Keratinocyte (primary cell): ENCODE data around the gene AHCYL2.

Experiments
- EZH2 ChIP-seq: IDR thresholded peaks from one replicate; pipeline ENCODE4 v1.6.1; 2012; ENCODE audit warnings: inconsistent platforms, mild to moderate bottlenecking, low read length, moderate library complexity
- TF ChIP-seq, protein P1 (sequence below), 3 experiments: IDR thresholded peaks in 1 of 3; conservative IDR thresholded peaks in 1 of 3; optimal IDR thresholded peaks in 1 of 3; 2 replicates in 2 of 3; 3 replicates in 1 of 3; pipeline versions ENCODE3 to v1.5.1; 2011; ENCODE audit warnings: low read length in 3 of 3, mild to moderate bottlenecking in 3 of 3, moderate library complexity in 2 of 3, control low read depth in 1 of 3, inconsistent platforms in 1 of 3; ENCODE audit not compliant: insufficient read depth in 2 of 3; ENCODE audit errors: extremely low read depth in 1 of 3

- TF ChIP-seq, protein P1, sequence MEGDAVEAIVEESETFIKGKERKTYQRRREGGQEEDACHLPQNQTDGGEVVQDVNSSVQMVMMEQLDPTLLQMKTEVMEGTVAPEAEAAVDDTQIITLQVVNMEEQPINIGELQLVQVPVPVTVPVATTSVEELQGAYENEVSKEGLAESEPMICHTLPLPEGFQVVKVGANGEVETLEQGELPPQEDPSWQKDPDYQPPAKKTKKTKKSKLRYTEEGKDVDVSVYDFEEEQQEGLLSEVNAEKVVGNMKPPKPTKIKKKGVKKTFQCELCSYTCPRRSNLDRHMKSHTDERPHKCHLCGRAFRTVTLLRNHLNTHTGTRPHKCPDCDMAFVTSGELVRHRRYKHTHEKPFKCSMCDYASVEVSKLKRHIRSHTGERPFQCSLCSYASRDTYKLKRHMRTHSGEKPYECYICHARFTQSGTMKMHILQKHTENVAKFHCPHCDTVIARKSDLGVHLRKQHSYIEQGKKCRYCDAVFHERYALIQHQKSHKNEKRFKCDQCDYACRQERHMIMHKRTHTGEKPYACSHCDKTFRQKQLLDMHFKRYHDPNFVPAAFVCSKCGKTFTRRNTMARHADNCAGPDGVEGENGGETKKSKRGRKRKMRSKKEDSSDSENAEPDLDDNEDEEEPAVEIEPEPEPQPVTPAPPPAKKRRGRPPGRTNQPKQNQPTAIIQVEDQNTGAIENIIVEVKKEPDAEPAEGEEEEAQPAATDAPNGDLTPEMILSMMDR (optimal IDR thresholded peaks at IDR 0.05 in 1 of 3, IDR thresholded peaks at IDR 0.05 in 1 of 3, conservative IDR thresholded peaks at IDR 0.05 in 1 of 3; ENCODE audit: extremely low read depth in 1 of 3, insufficient read depth in 2 of 3, low read length in 3 of 3): no peak
- TF ChIP-seq EZH2: no peak
These were observed 225.5 kb downstream of the AHCYL2 start for GRCh38 chr7:129450295-129450694.
